PFSK-1 (cell line): ENCODE data around the gene RHOT2.

Experiments used
- FOXP2 ChIP-seq: optimal IDR thresholded peaks from 2 replicates; pipeline ENCODE3; 2011; ENCODE audit warnings: borderline replicate concordance, control low read depth, inconsistent platforms; ENCODE audit not compliant: insufficient read depth; ENCODE audit errors: extremely low read length, extremely low read depth
- POLR2AphosphoS5 ChIP-seq: IDR thresholded peaks from 2 replicates; pipeline ENCODE4 v1.6.1; 2012; ENCODE audit warnings: low read depth, mild to moderate bottlenecking, control low read depth, low read length, moderate library complexity
- SIN3A ChIP-seq: IDR thresholded peaks from 2 replicates; pipeline ENCODE4 v1.6.1; 2012; ENCODE audit warnings: mild to moderate bottlenecking, low read length, moderate library complexity, borderline replicate concordance; ENCODE audit not compliant: insufficient read depth
- TAF1 ChIP-seq: IDR thresholded peaks from 2 replicates; pipeline ENCODE4 v1.6.1; 2012; ENCODE audit warnings: low read length, control low read depth, borderline replicate concordance; ENCODE audit not compliant: insufficient read depth
- TF ChIP-seq, protein P1 (sequence below), 2 experiments: IDR thresholded peaks; 2 replicates each; pipeline versions ENCODE4 v1.6.1 to v1.8.0; 2011 to 2012; ENCODE audit warnings: low read depth in 2 of 2, low read length in 2 of 2, control low read depth in 1 of 2, inconsistent platforms in 1 of 2, mild to moderate bottlenecking in 1 of 2, moderate library complexity in 1 of 2; ENCODE audit not compliant: insufficient read depth in 1 of 2

The RHOT2 gene

DNA sequence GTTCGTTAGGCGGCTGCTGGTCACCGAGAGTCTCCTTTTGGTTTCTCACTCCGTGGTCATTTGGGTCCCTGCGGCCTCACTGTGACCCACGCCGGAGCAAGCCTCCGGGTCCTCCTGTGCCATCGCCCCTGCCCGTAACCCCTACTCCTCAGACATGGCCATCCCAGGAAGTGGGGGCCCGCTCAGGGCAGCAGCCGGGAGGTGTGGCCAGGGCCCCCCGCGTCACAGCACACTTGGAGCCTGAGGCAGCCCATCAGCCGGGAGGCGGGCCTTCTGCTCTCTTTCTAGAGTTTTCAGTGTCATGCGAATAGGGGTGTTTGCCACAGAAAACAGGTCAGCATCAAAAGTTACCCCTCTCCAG is 45.0 kb upstream of the RHOT2 start:
- TF ChIP-seq, protein P1, sequence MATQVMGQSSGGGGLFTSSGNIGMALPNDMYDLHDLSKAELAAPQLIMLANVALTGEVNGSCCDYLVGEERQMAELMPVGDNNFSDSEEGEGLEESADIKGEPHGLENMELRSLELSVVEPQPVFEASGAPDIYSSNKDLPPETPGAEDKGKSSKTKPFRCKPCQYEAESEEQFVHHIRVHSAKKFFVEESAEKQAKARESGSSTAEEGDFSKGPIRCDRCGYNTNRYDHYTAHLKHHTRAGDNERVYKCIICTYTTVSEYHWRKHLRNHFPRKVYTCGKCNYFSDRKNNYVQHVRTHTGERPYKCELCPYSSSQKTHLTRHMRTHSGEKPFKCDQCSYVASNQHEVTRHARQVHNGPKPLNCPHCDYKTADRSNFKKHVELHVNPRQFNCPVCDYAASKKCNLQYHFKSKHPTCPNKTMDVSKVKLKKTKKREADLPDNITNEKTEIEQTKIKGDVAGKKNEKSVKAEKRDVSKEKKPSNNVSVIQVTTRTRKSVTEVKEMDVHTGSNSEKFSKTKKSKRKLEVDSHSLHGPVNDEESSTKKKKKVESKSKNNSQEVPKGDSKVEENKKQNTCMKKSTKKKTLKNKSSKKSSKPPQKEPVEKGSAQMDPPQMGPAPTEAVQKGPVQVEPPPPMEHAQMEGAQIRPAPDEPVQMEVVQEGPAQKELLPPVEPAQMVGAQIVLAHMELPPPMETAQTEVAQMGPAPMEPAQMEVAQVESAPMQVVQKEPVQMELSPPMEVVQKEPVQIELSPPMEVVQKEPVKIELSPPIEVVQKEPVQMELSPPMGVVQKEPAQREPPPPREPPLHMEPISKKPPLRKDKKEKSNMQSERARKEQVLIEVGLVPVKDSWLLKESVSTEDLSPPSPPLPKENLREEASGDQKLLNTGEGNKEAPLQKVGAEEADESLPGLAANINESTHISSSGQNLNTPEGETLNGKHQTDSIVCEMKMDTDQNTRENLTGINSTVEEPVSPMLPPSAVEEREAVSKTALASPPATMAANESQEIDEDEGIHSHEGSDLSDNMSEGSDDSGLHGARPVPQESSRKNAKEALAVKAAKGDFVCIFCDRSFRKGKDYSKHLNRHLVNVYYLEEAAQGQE (IDR thresholded peaks at IDR 0.05; ENCODE audit: insufficient read depth in 1 of 2, low read depth in 2 of 2, low read length in 2 of 2), result no peak
- no peak for TF ChIP-seq SIN3A
- TF ChIP-seq FOXP2, result no peak
- no peak for TF ChIP-seq TAF1
- no peak for TF ChIP-seq POLR2AphosphoS5

DNA sequence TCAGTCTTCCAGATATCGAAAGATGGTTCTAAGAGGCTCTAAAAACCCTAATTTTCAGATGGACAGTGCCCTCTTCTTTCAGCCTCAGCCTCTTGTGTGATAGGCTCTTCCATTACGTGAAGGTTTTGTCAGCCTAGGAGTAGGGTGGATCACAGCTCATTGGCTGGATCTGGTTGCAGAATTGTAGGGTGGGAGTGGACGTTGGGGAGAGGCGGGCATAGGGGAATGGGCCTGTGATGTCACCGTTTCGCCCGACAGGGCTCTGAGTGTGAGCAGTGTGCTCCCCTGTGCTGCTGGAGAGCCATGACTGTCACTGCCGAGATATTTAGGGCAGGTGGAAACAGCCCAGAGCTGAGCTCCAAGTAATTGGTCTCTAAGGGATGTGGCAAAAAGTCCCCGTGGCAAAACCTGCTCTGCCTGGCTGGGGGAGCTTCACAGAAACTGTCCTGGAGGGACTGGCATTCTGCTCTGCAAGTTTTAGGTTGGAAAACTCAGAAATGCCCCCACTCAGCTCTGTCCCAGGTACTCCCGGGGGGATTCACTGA is 43.3 kb upstream of the RHOT2 start:
- no peak for TF ChIP-seq TAF1
- TF ChIP-seq POLR2AphosphoS5, result no peak
- TF ChIP-seq FOXP2, result no peak
- TF ChIP-seq, protein P1 (IDR thresholded peaks at IDR 0.05; ENCODE audit: insufficient read depth in 1 of 2, low read depth in 2 of 2, low read length in 2 of 2), result no peak
- no peak for TF ChIP-seq SIN3A

DNA sequence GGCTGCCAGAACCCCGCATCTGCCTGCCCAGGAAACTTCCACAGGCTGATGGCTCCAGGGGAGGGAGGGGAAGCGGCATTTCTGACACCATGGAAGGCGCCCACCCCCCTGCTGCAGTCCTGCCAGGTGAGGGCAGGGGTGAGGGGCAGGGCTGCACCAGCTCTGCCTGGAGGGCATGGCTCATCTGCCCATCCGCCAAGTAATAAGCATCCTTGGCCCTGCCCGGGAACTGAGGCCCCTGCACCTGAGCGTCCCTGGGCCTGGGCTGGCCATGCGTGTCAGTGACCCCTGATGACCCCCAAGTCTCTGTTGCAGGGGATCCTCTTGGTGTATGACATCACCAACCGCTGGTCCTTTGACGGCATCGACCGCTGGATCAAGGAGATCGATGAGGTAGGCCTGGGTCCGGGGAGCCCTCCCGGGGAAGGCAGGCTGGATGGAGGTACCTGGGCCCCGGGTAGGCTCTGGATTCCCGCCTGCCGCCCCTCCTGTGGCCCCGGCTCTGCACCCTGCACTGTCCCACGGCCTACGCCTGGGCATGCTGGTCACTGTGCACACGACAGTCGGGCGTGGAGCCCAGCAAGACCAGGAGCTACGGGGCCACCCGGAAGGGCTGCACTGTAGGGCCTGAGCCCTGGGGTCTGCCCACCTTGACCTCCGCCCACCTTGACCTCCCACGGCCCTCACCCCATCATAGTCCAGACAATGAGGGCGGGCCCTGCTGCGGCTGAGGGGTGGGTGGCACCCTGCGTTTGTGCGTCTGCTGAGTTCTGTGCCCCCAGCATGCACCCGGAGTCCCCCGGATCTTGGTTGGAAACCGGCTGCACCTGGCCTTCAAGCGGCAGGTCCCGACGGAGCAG is 42.6 kb upstream of the RHOT2 start:
- TF ChIP-seq, protein P1 (IDR thresholded peaks at IDR 0.05; ENCODE audit: insufficient read depth in 1 of 2, low read depth in 2 of 2, low read length in 2 of 2), result no peak
- no peak for TF ChIP-seq TAF1
- no peak for TF ChIP-seq FOXP2
- TF ChIP-seq POLR2AphosphoS5, result no peak
- no peak for TF ChIP-seq SIN3A

DNA sequence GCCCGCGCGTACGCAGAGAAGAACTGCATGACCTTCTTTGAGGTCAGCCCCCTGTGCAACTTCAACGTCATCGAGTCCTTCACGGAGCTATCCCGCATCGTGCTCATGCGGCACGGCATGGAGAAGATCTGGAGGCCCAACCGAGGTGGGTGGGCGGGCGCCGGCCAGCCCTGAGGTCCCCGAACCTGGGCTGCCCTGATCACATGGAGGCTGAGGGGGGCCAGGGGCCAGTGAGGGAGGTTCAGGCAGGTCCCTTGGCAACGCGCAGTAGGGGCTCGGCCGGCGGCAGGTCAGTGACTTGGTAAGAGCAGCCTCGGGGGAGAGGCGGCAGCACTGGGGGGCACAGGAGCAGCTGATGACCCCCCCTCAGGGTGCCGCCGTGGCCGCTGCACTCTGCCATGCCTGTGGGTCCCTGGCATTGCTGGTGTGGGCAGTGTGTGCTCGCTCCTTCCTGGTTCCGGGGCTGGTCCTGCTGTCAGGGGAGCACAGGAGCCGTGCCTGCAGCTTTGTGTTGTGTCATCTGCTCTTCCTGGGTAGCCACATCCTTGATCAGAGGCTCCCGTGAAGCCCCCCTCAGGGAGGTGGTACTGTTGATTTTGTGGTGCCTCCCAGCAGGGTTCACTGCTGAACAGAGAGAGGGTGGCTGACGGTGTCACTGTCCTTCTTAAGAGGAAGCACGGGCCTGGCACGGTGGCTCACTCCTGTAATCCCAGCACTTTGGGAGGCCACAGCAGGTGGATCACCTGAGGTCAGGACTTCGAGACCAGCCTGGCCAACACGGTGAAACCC is 41.8 kb upstream of the RHOT2 start:
- TF ChIP-seq FOXP2, result no peak
- TF ChIP-seq SIN3A, result no peak
- TF ChIP-seq, protein P1 (IDR thresholded peaks at IDR 0.05; ENCODE audit: insufficient read depth in 1 of 2, low read depth in 2 of 2, low read length in 2 of 2), result no peak
- TF ChIP-seq POLR2AphosphoS5, result no peak
